Measurements from ENCODE around the gene CCDC174. TPM values are rescaled to one million over a fixed set of nuclear protein-coding genes. Genes with fewer than 3 reads are reported as not detected.

Gene CCDC174
- total and polyA plus RNA-seq, 2 donors (not counting 3 experiments of a cell fraction or from before 2014, with no cell fraction given): 4.7 to 16.6 TPM

GRCh38 chr3:14646131-14646573 lies 5.4 kb upstream of the CCDC174 start:
- no peaks in the 10 kb centered on the region for H3K9me1 ChIP-seq (replicated peaks; ENCODE audit: control insufficient read depth, extremely low read depth, insufficient read depth, low read length)
- H3K4me1 ChIP-seq (ENCODE audit: control insufficient read depth, extremely low read depth, insufficient read depth, low read length): no peaks in the 10 kb centered on the region
- H3K4me2 ChIP-seq (ENCODE audit: insufficient read depth, low read length): no peak overlapping the region
- no peaks in the 10 kb centered on the region for H3K36me3 ChIP-seq (ENCODE audit: control insufficient read depth in 2 of 2, extremely low read depth in 1 of 2, insufficient read depth in 2 of 2, low read length in 2 of 2)
- H3K27me3 ChIP-seq (ENCODE audit: control insufficient read depth in 2 of 2, insufficient read depth in 2 of 2, low read length in 2 of 2): peaks cover 10 to 11% of the 10 kb centered on the region in 2 experiments
- ChIA-PET POLR2A (no interaction called here), CTCF (interaction anchor here (1.9 kb wide), 1 partner anchor 10 kb away, joined by 7 read pairs; no protein-coding TSS in a partner anchor)
- dilution Hi-C loops (cut with MboI; ENCODE audit: extremely low pct_ligation_motif_present, low sequenced_read_pairs): no loop called here
- intact Hi-C loops (cut with micrococcal nuclease): no loop called here
- no peaks in the 10 kb centered on the region for H3K9me3 ChIP-seq (replicated peaks; ENCODE audit: control insufficient read depth, insufficient read depth, low read length)
- FAIRE-seq (no peak), DNase-seq (ENCODE audit: low read depth, low spot score) (no peak)
- BruUV-seq (replicated peaks): no TSS peak
- H2AFZ ChIP-seq (ENCODE audit: low read depth, low read length): no peak overlapping the region
- H3K79me2 ChIP-seq (ENCODE audit: control insufficient read depth, insufficient read depth, low read length): no peaks in the 10 kb centered on the region
- H3K4me3 ChIP-seq (replicated peaks in 1 of 3; ENCODE audit: insufficient read depth in 1 of 3, low read depth in 1 of 3, low read length in 3 of 3): no peak overlapping the region
- TF ChIP-seq FOS (IDR thresholded peaks at IDR 0.05; ENCODE audit: borderline replicate concordance, insufficient read depth, low read length) (no peak), JUN (IDR thresholded peaks at IDR 0.05; ENCODE audit: borderline replicate concordance, insufficient read depth, insufficient read length, low read depth) (no peak), MYC (IDR thresholded peaks at IDR 0.05; ENCODE audit: low read depth, low read length) (no peak), CTCF (IDR thresholded peaks at IDR 0.05; ENCODE audit: extremely low read depth in 1 of 2, insufficient read depth in 1 of 2, low read depth in 1 of 2, low read length in 2 of 2) (no peak), POLR2A (IDR thresholded peaks at IDR 0.05; ENCODE audit: low read depth, low read length) (no peak), EZH2 (IDR thresholded peaks at IDR 0.05; ENCODE audit: borderline replicate concordance, low read depth, low read length, severe bottlenecking) (no peak), GATA2 (IDR thresholded peaks at IDR 0.05; ENCODE audit: insufficient read depth, insufficient read length, low read depth, low read length) (no peak), MAX (IDR thresholded peaks at IDR 0.05; ENCODE audit: insufficient read depth, insufficient read length) (no peak), POLR2AphosphoS5 (IDR thresholded peaks at IDR 0.05; ENCODE audit: insufficient read depth, low read depth, low read length) (no peak)
- H3K9ac ChIP-seq (replicated peaks; ENCODE audit: extremely low read depth, insufficient read depth, low read length): no peak overlapping the region
- no peak overlapping the region for H3K27ac ChIP-seq (ENCODE audit: insufficient read depth, low read depth, low read length)
- H4K20me1 ChIP-seq (replicated peaks; ENCODE audit: control insufficient read depth, extremely low read depth, insufficient read depth, low read length): no peaks in the 10 kb centered on the region

Measured in endothelial cell of umbilical vein (primary cell).